Esophagus squamous epithelium (tissue), 4 donors: Measurements from ENCODE around the gene SRR.

Source experiments
- CTCF ChIP-seq, 6 experiments: fragments of 450-650 bp in 4 of 6; fragments of 200-600 bp in 2 of 6; sonication (generic) in 2 of 6; IDR thresholded peaks; one replicate each; pipeline ENCODE4 v1.5.1; 2016 to 2019; ENCODE audit warnings: antibody characterized with exemption in 6 of 6, mild to moderate bottlenecking in 4 of 6, moderate library complexity in 4 of 6
- POLR2A ChIP-seq, 4 donors: fragments of 450-650 bp; IDR thresholded peaks; one replicate each; pipeline ENCODE4 v1.6.1; 2017; ENCODE audit warnings: antibody characterized with exemption in 4 of 4, mild to moderate bottlenecking in 4 of 4, moderate library complexity in 3 of 4

- no peak for TF ChIP-seq CTCF (IDR thresholded peaks at IDR 0.05)
- TF ChIP-seq POLR2A (IDR thresholded peaks at IDR 0.05): no peak
These were observed 50.6 kb downstream of the SRR start for GRCh38 chr17:2354311-2354710.
